Measurements from ENCODE around the gene ARHGEF12.

Gene ARHGEF12

DNA sequence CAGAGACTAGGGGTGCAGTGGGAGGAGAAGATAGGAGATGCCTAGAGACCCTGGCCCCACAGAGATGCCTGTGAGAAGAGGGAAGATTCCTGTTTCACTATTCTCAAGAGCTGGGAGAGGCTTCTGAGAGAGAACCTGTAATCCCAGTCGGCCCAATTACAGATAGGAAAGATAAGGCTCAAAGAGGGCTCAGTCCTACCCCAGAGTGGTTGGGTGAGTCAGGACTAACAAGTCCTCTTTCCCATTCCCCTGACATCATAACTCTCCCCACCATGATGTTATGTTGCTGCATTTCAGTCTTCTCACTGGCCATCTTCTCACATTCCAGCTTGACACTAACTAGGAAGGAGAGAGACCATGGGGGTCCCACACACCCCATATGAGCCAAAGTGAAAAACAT lies 17.9 kb downstream of the ARHGEF12 start:
- no peak overlapping the region for H3K27ac ChIP-seq (ENCODE audit: low read depth in 2 of 2, low read length in 2 of 2)
- H3K27me3 ChIP-seq (ENCODE audit: control insufficient read depth in 2 of 2, insufficient read depth in 2 of 2, low read length in 2 of 2), result no peaks in the 10 kb centered on the region
- H3K4me1 ChIP-seq (ENCODE audit: control insufficient read depth in 2 of 2, insufficient read depth in 2 of 2, low read length in 2 of 2), result peaks cover 3 to 12% of the 10 kb centered on the region in 2 donors
- no peaks in the 10 kb centered on the region for H3K36me3 ChIP-seq (ENCODE audit: control insufficient read depth in 2 of 2, insufficient read depth in 2 of 2, low read length in 2 of 2)
- no peak overlapping the region for H3K9ac ChIP-seq (ENCODE audit: low read depth in 1 of 2, low read length in 2 of 2)
- H3K4me3 ChIP-seq (ENCODE audit: low read length in 2 of 2), result no peak overlapping the region
- H3K9me3 ChIP-seq (ENCODE audit: control insufficient read depth in 2 of 2, low read length in 2 of 2), result no peaks in the 10 kb centered on the region

DNA sequence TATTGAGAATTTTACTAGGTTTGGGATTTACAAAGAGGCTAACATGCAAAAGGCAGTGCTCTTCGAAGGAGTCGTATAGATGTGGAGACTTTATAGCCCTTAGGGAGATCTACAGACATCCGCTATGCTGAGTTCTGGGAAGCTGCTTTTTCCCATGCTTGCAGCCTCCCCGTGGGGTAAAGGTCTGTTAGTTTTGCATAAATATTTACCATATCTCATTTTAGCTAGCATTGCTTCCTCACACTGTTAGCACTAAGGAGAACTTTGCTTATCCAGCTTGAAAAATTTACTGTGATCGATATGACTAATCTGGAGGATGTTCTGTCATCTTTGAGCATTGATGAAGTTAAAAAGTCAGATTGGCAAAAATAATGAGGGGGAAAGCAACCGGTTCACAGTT lies 18.6 kb downstream of the ARHGEF12 start:
- Histone ChIP-seq H3K9ac (ENCODE audit: low read depth in 1 of 2, low read length in 2 of 2) (no peak overlapping the region), H3K36me3 (ENCODE audit: control insufficient read depth in 2 of 2, insufficient read depth in 2 of 2, low read length in 2 of 2) (no peaks in the 10 kb centered on the region), H3K4me1 (ENCODE audit: control insufficient read depth in 2 of 2, insufficient read depth in 2 of 2, low read length in 2 of 2) (peaks cover 3 to 12% of the 10 kb centered on the region in 2 donors), H3K27ac (ENCODE audit: low read depth in 2 of 2, low read length in 2 of 2) (no peak overlapping the region), H3K9me3 (ENCODE audit: control insufficient read depth in 2 of 2, low read length in 2 of 2) (no peaks in the 10 kb centered on the region), H3K4me3 (ENCODE audit: low read length in 2 of 2) (no peak overlapping the region), H3K27me3 (ENCODE audit: control insufficient read depth in 2 of 2, insufficient read depth in 2 of 2, low read length in 2 of 2) (no peaks in the 10 kb centered on the region)

DNA sequence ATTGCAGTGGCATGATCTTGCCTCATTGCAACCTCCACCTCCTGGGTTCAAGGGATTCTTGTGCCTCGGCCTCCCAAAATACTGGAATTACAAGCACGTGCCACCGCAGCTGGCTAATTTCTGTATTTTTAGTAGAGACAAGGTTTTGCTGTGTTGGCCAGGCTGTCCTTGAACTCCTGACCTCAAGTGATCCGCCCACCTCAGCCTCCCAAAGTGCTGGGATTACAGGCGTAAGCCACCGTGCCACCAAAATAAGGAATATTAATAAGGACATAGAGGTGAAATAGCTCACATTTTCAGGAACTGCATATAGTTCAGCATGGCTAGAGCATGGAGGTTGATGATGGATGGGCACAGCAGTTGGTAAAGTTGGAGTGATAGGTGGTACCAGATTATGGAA lies 21.4 kb downstream of the ARHGEF12 start:
- Histone ChIP-seq H3K27me3 (ENCODE audit: control insufficient read depth in 2 of 2, insufficient read depth in 2 of 2, low read length in 2 of 2) (no peaks in the 10 kb centered on the region), H3K4me3 (ENCODE audit: low read length in 2 of 2) (no peak overlapping the region), H3K9me3 (ENCODE audit: control insufficient read depth in 2 of 2, low read length in 2 of 2) (no peaks in the 10 kb centered on the region), H3K36me3 (ENCODE audit: control insufficient read depth in 2 of 2, insufficient read depth in 2 of 2, low read length in 2 of 2) (no peaks in the 10 kb centered on the region), H3K4me1 (ENCODE audit: control insufficient read depth in 2 of 2, insufficient read depth in 2 of 2, low read length in 2 of 2) (peaks cover 2 to 11% of the 10 kb centered on the region in 2 donors), H3K27ac (ENCODE audit: low read depth in 2 of 2, low read length in 2 of 2) (no peak overlapping the region), H3K9ac (ENCODE audit: low read depth in 1 of 2, low read length in 2 of 2) (no peak overlapping the region)

DNA sequence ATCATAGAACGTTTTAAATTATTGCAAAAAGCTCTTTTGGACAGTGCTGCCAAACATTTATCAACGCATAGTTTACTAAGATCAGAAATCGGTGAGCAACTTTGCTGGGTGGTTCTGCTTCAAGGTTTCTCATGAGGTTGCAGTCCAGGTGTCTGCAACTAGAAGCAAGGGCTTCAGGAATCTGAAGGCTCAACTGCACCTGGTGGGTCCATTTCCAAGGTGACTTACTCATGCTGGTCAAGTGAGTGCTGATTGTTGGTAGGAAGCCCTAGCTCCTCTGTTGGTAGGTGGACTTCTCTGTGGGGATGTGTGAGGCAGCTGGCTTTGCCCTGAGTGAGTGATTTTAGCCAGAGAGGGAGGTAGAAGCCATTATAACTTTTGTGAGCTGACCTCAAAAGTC lies 22.5 kb downstream of the ARHGEF12 start:
- Histone ChIP-seq H3K4me3 (ENCODE audit: low read length in 2 of 2) (no peak overlapping the region), H3K4me1 (ENCODE audit: control insufficient read depth in 2 of 2, insufficient read depth in 2 of 2, low read length in 2 of 2) (peaks cover 0 to 9% of the 10 kb centered on the region in 2 donors), H3K27me3 (ENCODE audit: control insufficient read depth in 2 of 2, insufficient read depth in 2 of 2, low read length in 2 of 2) (no peaks in the 10 kb centered on the region), H3K9me3 (ENCODE audit: control insufficient read depth in 2 of 2, low read length in 2 of 2) (no peaks in the 10 kb centered on the region), H3K36me3 (ENCODE audit: control insufficient read depth in 2 of 2, insufficient read depth in 2 of 2, low read length in 2 of 2) (no peaks in the 10 kb centered on the region), H3K27ac (ENCODE audit: low read depth in 2 of 2, low read length in 2 of 2) (no peak overlapping the region), H3K9ac (ENCODE audit: low read depth in 1 of 2, low read length in 2 of 2) (no peak overlapping the region)

DNA sequence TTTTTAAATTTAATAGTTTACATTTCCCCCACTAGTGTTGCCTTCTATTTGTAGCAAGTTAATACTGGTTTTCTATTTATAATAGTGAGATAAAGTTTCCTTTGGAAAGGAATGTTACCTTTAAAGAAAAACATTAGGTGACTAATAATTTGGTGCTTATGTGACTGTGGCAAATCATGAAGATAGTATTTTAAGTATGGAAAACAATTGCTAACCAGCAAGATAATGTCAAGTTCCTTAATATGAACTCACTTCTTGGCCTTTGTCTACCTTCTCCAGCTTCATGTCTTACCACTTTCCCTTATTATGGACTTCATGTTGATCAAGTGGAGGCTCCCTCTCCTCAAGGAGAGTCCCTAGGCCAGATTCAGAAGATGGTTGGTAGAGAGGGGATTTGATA lies 27.2 kb downstream of the ARHGEF12 start:
- Histone ChIP-seq H3K4me3 (ENCODE audit: low read length in 2 of 2) (no peak overlapping the region), H3K27ac (ENCODE audit: low read depth in 2 of 2, low read length in 2 of 2) (no peak overlapping the region), H3K9me3 (ENCODE audit: control insufficient read depth in 2 of 2, low read length in 2 of 2) (no peaks in the 10 kb centered on the region), H3K36me3 (ENCODE audit: control insufficient read depth in 2 of 2, insufficient read depth in 2 of 2, low read length in 2 of 2) (no peaks in the 10 kb centered on the region), H3K4me1 (ENCODE audit: control insufficient read depth in 2 of 2, insufficient read depth in 2 of 2, low read length in 2 of 2) (no peaks in the 10 kb centered on the region), H3K27me3 (ENCODE audit: control insufficient read depth in 2 of 2, insufficient read depth in 2 of 2, low read length in 2 of 2) (no peaks in the 10 kb centered on the region), H3K9ac (ENCODE audit: low read depth in 1 of 2, low read length in 2 of 2) (no peak overlapping the region)

DNA sequence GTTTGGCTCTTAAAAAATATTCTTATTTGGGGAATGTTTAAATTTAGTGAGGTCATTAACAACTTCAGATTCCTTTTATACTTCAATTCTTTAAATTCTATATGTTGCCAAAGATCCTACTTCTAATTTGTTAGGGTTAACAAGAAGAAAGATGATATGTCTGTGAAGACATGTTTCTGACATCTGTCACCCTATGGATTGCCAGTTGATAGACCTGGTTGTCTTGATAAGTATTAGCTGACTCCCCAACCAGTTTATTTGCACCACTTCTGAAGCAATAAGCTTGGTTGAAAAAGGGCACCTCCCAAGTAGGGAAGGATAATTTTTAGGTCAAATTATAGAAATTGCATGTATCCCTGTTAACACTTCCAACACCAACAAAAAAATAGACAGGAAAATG lies 29.3 kb downstream of the ARHGEF12 start:
- Histone ChIP-seq H3K4me3 (ENCODE audit: low read length in 2 of 2) (no peak overlapping the region), H3K27ac (ENCODE audit: low read depth in 2 of 2, low read length in 2 of 2) (no peak overlapping the region), H3K9me3 (ENCODE audit: control insufficient read depth in 2 of 2, low read length in 2 of 2) (no peaks in the 10 kb centered on the region), H3K4me1 (ENCODE audit: control insufficient read depth in 2 of 2, insufficient read depth in 2 of 2, low read length in 2 of 2) (no peaks in the 10 kb centered on the region), H3K9ac (ENCODE audit: low read depth in 1 of 2, low read length in 2 of 2) (no peak overlapping the region), H3K27me3 (ENCODE audit: control insufficient read depth in 2 of 2, insufficient read depth in 2 of 2, low read length in 2 of 2) (no peaks in the 10 kb centered on the region), H3K36me3 (ENCODE audit: control insufficient read depth in 2 of 2, insufficient read depth in 2 of 2, low read length in 2 of 2) (no peaks in the 10 kb centered on the region)

DNA sequence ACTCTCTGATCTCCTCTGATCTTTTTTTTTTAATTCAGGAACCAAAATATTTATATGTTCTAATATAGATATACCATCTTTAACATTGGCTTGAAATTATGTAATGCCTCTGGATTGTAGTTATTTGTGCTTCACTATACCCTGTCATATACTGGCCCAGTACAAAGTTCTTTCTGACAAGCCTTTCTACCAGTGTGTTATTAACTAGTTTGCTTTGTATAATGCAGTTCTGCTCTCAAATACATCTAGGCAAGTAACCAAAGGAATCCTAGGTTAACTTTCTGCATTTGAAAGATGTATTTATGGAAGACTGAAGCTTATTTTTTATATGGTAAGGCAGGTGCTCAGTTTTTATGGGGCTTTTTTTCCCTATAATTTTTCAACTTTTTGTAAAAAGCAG lies 36.1 kb downstream of the ARHGEF12 start:
- Histone ChIP-seq H3K36me3 (ENCODE audit: control insufficient read depth in 2 of 2, insufficient read depth in 2 of 2, low read length in 2 of 2) (no peaks in the 10 kb centered on the region), H3K27me3 (ENCODE audit: control insufficient read depth in 2 of 2, insufficient read depth in 2 of 2, low read length in 2 of 2) (no peaks in the 10 kb centered on the region), H3K9me3 (ENCODE audit: control insufficient read depth in 2 of 2, low read length in 2 of 2) (no peaks in the 10 kb centered on the region), H3K27ac (ENCODE audit: low read depth in 2 of 2, low read length in 2 of 2) (no peak overlapping the region), H3K4me3 (ENCODE audit: low read length in 2 of 2) (no peak overlapping the region), H3K4me1 (ENCODE audit: control insufficient read depth in 2 of 2, insufficient read depth in 2 of 2, low read length in 2 of 2) (peaks cover 0 to 5% of the 10 kb centered on the region in 2 donors), H3K9ac (ENCODE audit: low read depth in 1 of 2, low read length in 2 of 2) (no peak overlapping the region)

DNA sequence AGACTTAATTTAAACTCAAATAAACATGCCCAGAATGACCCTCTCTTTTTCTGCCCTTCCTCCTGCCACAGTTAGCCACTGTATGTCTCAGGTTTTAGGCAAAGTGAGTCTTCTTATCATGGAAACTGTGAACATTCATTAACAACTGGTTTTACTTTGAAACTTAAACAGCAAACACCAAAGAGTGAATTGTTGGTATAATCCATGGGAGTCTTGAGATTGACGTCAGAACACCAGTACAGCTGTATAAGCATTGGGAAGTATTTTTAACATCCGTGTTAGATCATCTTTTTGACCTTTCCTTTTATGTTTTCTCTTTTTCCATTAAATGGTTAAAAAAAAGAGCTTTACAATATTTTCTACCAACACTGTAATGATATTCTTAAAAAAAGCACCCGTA lies 38.9 kb downstream of the ARHGEF12 start:
- Histone ChIP-seq H3K9ac (ENCODE audit: low read depth in 1 of 2, low read length in 2 of 2) (no peak overlapping the region), H3K36me3 (ENCODE audit: control insufficient read depth in 2 of 2, insufficient read depth in 2 of 2, low read length in 2 of 2) (no peaks in the 10 kb centered on the region), H3K27ac (ENCODE audit: low read depth in 2 of 2, low read length in 2 of 2) (no peak overlapping the region), H3K9me3 (ENCODE audit: control insufficient read depth in 2 of 2, low read length in 2 of 2) (no peaks in the 10 kb centered on the region), H3K27me3 (ENCODE audit: control insufficient read depth in 2 of 2, insufficient read depth in 2 of 2, low read length in 2 of 2) (no peaks in the 10 kb centered on the region), H3K4me3 (ENCODE audit: low read length in 2 of 2) (no peak overlapping the region), H3K4me1 (ENCODE audit: control insufficient read depth in 2 of 2, insufficient read depth in 2 of 2, low read length in 2 of 2) (peaks cover 0 to 5% of the 10 kb centered on the region in 2 donors)

DNA sequence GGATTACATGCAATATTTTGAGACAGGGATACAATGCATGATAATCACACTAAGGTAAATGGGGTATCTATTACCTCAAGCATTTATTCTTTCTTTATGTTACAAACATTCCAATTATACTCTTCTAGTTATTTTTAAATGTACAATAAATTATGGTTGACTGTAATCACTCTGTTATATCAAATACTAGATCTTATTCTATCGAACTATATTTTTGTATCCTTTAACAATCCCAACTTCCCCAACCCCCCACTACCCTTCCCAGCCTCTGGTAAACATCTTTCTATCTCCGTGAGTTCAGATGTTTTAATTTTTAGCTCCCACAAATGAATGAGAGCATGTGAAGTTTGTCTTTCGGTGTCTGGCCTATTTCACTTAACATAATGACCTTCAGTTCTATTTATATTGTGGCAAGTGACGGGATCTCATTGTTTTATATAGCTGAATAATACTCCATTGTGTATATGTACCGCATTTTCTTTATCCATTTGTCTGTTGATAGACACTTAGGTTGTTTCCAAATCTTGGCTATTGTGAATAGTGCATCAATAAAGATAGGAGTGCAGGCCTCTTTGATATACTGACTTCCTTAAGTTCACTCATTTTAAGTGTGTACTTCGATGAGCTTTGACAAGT lies 40.5 kb downstream of the ARHGEF12 start:
- Histone ChIP-seq H3K4me1 (ENCODE audit: control insufficient read depth in 2 of 2, insufficient read depth in 2 of 2, low read length in 2 of 2) (peaks cover 0 to 5% of the 10 kb centered on the region in 2 donors), H3K36me3 (ENCODE audit: control insufficient read depth in 2 of 2, insufficient read depth in 2 of 2, low read length in 2 of 2) (no peaks in the 10 kb centered on the region), H3K27ac (ENCODE audit: low read depth in 2 of 2, low read length in 2 of 2) (no peak overlapping the region), H3K4me3 (ENCODE audit: low read length in 2 of 2) (no peak overlapping the region), H3K9me3 (ENCODE audit: control insufficient read depth in 2 of 2, low read length in 2 of 2) (no peaks in the 10 kb centered on the region), H3K9ac (ENCODE audit: low read depth in 1 of 2, low read length in 2 of 2) (no peak overlapping the region), H3K27me3 (ENCODE audit: control insufficient read depth in 2 of 2, insufficient read depth in 2 of 2, low read length in 2 of 2) (no peaks in the 10 kb centered on the region)

DNA sequence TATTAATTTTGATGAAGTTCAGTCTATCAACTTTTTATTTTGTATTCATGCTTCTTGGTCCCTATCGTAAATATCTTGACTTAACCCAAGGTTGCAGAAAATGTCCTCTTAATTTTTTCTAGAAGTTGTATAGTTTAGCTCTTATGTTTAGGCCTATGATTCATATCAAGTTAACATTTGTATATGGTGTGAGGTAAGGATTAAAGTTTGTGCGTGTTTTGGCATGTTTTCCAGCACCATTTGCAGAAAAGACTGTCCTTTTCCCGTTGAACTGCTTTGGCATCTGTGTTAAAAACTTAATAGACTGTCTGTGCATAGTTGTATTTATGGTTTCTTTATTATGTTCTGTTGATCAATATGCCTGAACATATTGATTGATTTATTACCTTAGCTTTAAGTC lies 42.3 kb downstream of the ARHGEF12 start:
- no peaks in the 10 kb centered on the region for H3K36me3 ChIP-seq (ENCODE audit: control insufficient read depth in 2 of 2, insufficient read depth in 2 of 2, low read length in 2 of 2)
- H3K9ac ChIP-seq (ENCODE audit: low read depth in 1 of 2, low read length in 2 of 2), result no peak overlapping the region
- H3K4me1 ChIP-seq (ENCODE audit: control insufficient read depth in 2 of 2, insufficient read depth in 2 of 2, low read length in 2 of 2), result no peaks in the 10 kb centered on the region
- no peak overlapping the region for H3K4me3 ChIP-seq (ENCODE audit: low read length in 2 of 2)
- H3K27me3 ChIP-seq (ENCODE audit: control insufficient read depth in 2 of 2, insufficient read depth in 2 of 2, low read length in 2 of 2), result no peaks in the 10 kb centered on the region
- H3K9me3 ChIP-seq (ENCODE audit: control insufficient read depth in 2 of 2, low read length in 2 of 2), result no peaks in the 10 kb centered on the region
- no peak overlapping the region for H3K27ac ChIP-seq (ENCODE audit: low read depth in 2 of 2, low read length in 2 of 2)

DNA sequence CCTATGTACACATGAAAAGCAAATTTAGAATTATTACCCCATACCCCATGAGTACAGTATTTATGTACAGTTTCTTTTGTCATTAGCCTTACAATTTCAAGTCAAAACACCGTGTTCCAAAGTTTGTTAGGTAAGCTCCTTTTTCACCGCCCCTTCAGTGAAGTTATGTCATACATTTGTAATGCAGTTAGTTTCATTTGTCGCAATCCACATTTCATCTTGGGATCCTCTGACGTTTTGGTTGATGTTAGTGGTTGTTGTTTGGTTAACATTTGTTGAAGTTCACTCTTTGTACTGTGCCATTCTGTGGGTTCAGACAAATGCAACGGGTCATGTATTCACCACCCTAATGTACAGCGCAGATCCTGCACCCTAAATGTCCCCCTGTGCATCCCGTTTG lies 45.2 kb downstream of the ARHGEF12 start:
- Histone ChIP-seq H3K27ac (ENCODE audit: low read depth in 2 of 2, low read length in 2 of 2) (no peak overlapping the region), H3K36me3 (ENCODE audit: control insufficient read depth in 2 of 2, insufficient read depth in 2 of 2, low read length in 2 of 2) (no peaks in the 10 kb centered on the region), H3K4me3 (ENCODE audit: low read length in 2 of 2) (no peak overlapping the region), H3K9ac (ENCODE audit: low read depth in 1 of 2, low read length in 2 of 2) (no peak overlapping the region), H3K9me3 (ENCODE audit: control insufficient read depth in 2 of 2, low read length in 2 of 2) (no peaks in the 10 kb centered on the region), H3K4me1 (ENCODE audit: control insufficient read depth in 2 of 2, insufficient read depth in 2 of 2, low read length in 2 of 2) (no peaks in the 10 kb centered on the region), H3K27me3 (ENCODE audit: control insufficient read depth in 2 of 2, insufficient read depth in 2 of 2, low read length in 2 of 2) (no peaks in the 10 kb centered on the region)
